Panc1 (cell line): ENCODE results near the gene RAI14. TPM values are rescaled to one million over a fixed set of nuclear protein-coding genes. Genes with fewer than 3 reads are reported as not detected.

ENCODE experiments used
- ATAC-seq: fragments of 200-7000 bp; cut with Tn5 transposase; 2 replicates; pipeline ENCODE4 v1.9.1; 2020; ENCODE audit warnings: mild to moderate bottlenecking, moderate library complexity
- BruUV-seq: library from RNA; stranded (reverse); fragments of 400-500 nt; replicated peaks from 2 replicates; lab custom pipeline; 2021; lab: Mats Ljungman, UMichigan
- CTCF ChIA-PET: fragments of 300-600 bp; sonication (Branson Sonifier 250); formaldehyde crosslinking; loops from one replicate; lab custom pipeline; 2022; ENCODE audit warnings: antibody characterized with exemption; lab: Charles Lee
- POLR2A ChIA-PET: fragments of 300-600 bp; sonication (Branson Sonifier 250); formaldehyde crosslinking; loops from one replicate; lab custom pipeline; 2022; ENCODE audit warnings: antibody characterized with exemption; lab: Charles Lee
- DNase-seq: peaks from one replicate; pipeline ENCODE4 v3.0.0-alpha.2; 2010; ENCODE audit warnings: low read depth, low spot score
- H3K27ac ChIP-seq: 2 replicates; pipeline ENCODE4 v1.5.1; 2011; ENCODE audit warnings: mild to moderate bottlenecking, low read length, inconsistent platforms
- H3K27me3 ChIP-seq: fragments of 200-500 bp; sonication (Bioruptor generic); 2 replicates; pipeline ENCODE4 v1.6.0; 2014; ENCODE audit warnings: low read length, inconsistent platforms; ENCODE audit not compliant: control insufficient read depth, insufficient read depth
- H3K36me3 ChIP-seq: fragments of 200-500 bp; sonication (Bioruptor generic); 2 replicates; pipeline ENCODE4 v1.5.1; 2014; ENCODE audit warnings: inconsistent platforms, mild to moderate bottlenecking, low read length, moderate library complexity; ENCODE audit not compliant: control insufficient read depth, insufficient read depth
- H3K4me1 ChIP-seq: 2 replicates; pipeline ENCODE4 v1.5.1; 2011; ENCODE audit warnings: inconsistent platforms, mild to moderate bottlenecking, low read length, moderate library complexity; ENCODE audit not compliant: control insufficient read depth, insufficient read depth
- H3K4me3 ChIP-seq, 2 experiments: 2 replicates each; pipeline ENCODE4 v1.5.1; 2011 to 2012; ENCODE audit warnings: low read depth in 2 of 2, low read length in 2 of 2, mild to moderate bottlenecking in 2 of 2, inconsistent platforms in 1 of 2, moderate library complexity in 1 of 2
- H3K9me3 ChIP-seq: fragments of 200-500 bp; sonication (Bioruptor generic); 2 replicates; pipeline ENCODE4 v1.5.1; 2014; ENCODE audit warnings: low read depth, mild to moderate bottlenecking, inconsistent platforms, low read length, moderate library complexity; ENCODE audit not compliant: control insufficient read depth, insufficient read depth
- CTCF ChIP-seq: fragments of 450-650 bp; IDR thresholded peaks from 2 replicates; pipeline ENCODE4 v1.5.1; 2017; ENCODE audit warnings: mild to moderate bottlenecking
- POLR2AphosphoS5 ChIP-seq: IDR thresholded peaks from 2 replicates; pipeline ENCODE4 v1.6.1; 2012; ENCODE audit warnings: mild to moderate bottlenecking, low read depth, low read length, moderate library complexity
- REST ChIP-seq, 2 experiments: IDR thresholded peaks; 2 replicates each; pipeline ENCODE4 v1.6.1; 2011 to 2012; ENCODE audit warnings: low read depth in 2 of 2, control low read depth in 1 of 2, low read length in 1 of 2, mild to moderate bottlenecking in 1 of 2, moderate library complexity in 1 of 2; ENCODE audit not compliant: insufficient read depth in 1 of 2
- SIN3A ChIP-seq: IDR thresholded peaks from 2 replicates; pipeline ENCODE4 v1.6.1; 2012; ENCODE audit warnings: low read depth, mild to moderate bottlenecking, low read length, moderate library complexity, borderline replicate concordance; ENCODE audit not compliant: insufficient read depth
- TCF7L2 ChIP-seq: IDR thresholded peaks from 2 replicates; pipeline ENCODE4 v1.6.1; 2011; ENCODE audit warnings: mild to moderate bottlenecking, low read depth, low read length, inconsistent platforms
- in situ Hi-C: cut with HindIII; loops from 2 replicates; pipeline ENCODE4 v1.10.0; 2016; ENCODE audit warnings: low sequenced_read_pairs, low pct_unique_long_range_greater_than_20kb
- intact Hi-C: fragments of 100-400 bp; cut with micrococcal nuclease; formaldehyde crosslinking; loops from one replicate; pipeline ENCODE4 v1.10.0; 2022; ENCODE audit not compliant: unreplicated experiment
- total RNA-seq: library from RNA; stranded (reverse); gene quantifications from one replicate; pipeline ENCODE4 v1.2.1, GENCODE V29; 2021; ENCODE audit not compliant: unreplicated experiment

The RAI14 gene
- total RNA-seq, 1 experiment from 2014 or later = 18.5 TPM

GRCh38 chr5:34857161-34857560 lies 201.0 kb downstream of the RAI14 start:
- ATAC-seq = no peak
- Histone ChIP-seq H3K4me1 (no peaks in the 10 kb centered on the region), H3K27ac (no peak overlapping the region), H3K4me3 (no peak overlapping the region), H3K36me3 (no peaks in the 10 kb centered on the region), H3K27me3 (peaks cover 4% of the 10 kb centered on the region; the same call in 1 of the 2 replicates), H3K9me3 (no peaks in the 10 kb centered on the region)
- POLR2A ChIA-PET = no interaction called here
- DNase-seq = no peak
- TF ChIP-seq REST (IDR thresholded peaks at IDR 0.05; ENCODE audit: insufficient read depth in 1 of 2, low read depth in 2 of 2, low read length in 1 of 2) (no peak), POLR2AphosphoS5 (no peak), SIN3A (no peak), TCF7L2 (no peak), CTCF (no peak)
- in situ Hi-C loops (no loop called here), intact Hi-C loops (no loop called here)
- BruUV-seq = no TSS peak
- CTCF ChIA-PET = no interaction called here

- ChIA-PET CTCF (interaction anchor here (0.6 kb wide), 1 partner anchor 192 kb away, joined by 3 read pairs; no protein-coding TSS in a partner anchor), POLR2A (no interaction called here)
- Histone ChIP-seq H3K27ac (no peak overlapping the region), H3K27me3 (peaks cover 4% of the 10 kb centered on the region; the same call in 1 of the 2 replicates), H3K4me3 (no peak overlapping the region), H3K4me1 (no peaks in the 10 kb centered on the region), H3K36me3 (no peaks in the 10 kb centered on the region), H3K9me3 (no peaks in the 10 kb centered on the region)
- intact Hi-C loops (no loop called here), in situ Hi-C loops (no loop called here)
- no peak for ATAC-seq
- no TSS peak for BruUV-seq
- no peak for DNase-seq
- TF ChIP-seq POLR2AphosphoS5 = no peak
- no peak for TF ChIP-seq SIN3A
- no peak for TF ChIP-seq TCF7L2
- no peak for TF ChIP-seq CTCF
- no peak for TF ChIP-seq REST (IDR thresholded peaks at IDR 0.05; ENCODE audit: insufficient read depth in 1 of 2, low read depth in 2 of 2, low read length in 1 of 2)
Observed at GRCh38 chr5:34857894-34858293, 201.8 kb downstream of the RAI14 start.
